T-helper 1 cell treated with Interleukin-12 subunit alpha and Interleukin-12 subunit beta and Interleukin-4 antibody, amounts not matched to agents 30 ng/mL and 1 ng/mL, for 36 hours (primary cell): ENCODE measurements around the gene PCDHGA10. TPM values are rescaled to one million over a fixed set of nuclear protein-coding genes. Genes with fewer than 3 reads are reported as not detected.
"Not testable (repeated sequence)": the region's sequence is repeated elsewhere in the genome, so short reads cannot be mapped to it uniquely, and the experiment has no call there.

Experiments used
- intact Hi-C: fragments of 100-400 bp; cut with micrococcal nuclease; formaldehyde crosslinking; loops from one replicate; pipeline ENCODE4 v1.15.1; 2024
- total RNA-seq: library from RNA; stranded (reverse); gene quantifications from 2 replicates; pipeline ENCODE4 v1.2.3, GENCODE V29; 2022

Gene PCDHGA10
- total RNA-seq, result 0.20 and 0.27 TPM in 2 replicates

DNA sequence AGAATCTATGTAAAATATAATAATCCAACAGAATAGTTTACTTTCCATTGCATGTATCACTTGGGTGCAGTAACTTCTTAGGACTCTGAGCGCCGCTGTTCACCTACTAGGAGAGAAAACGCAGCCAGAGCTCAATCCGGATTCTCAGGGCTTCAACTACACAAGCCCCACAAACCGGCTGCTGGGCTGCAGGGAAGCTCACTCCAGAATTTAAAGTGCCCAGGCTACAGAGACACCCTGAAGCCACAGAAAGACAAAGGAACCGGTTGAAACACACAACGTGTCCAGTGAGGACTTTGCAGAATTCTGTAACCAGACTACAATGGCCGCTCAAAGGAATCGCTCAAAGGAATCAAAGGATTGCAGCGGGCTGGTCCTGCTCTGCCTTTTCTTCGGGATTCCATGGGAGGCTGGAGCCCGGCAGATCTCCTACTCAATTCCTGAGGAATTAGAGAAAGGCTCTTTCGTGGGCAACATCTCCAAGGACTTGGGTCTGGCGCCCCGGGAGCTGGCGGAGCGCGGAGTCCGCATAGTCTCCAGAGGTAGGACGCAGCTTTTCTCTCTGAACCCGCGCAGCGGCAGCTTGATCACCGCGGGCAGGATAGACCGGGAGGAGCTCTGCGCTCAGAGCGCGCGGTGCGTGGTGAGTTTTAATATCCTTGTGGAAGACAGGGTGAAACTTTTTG, at the start of gene PCDHGA10:
Gene PCDHGA10, plus strand, starts transcription at position 134 of the 686 bp plus-strand sequence. Its CDS starts 189 bp downstream, at position 323.
- intact Hi-C loops, result loop anchor here (1.0 to 5.0 kb wide), 4 partner anchors 51 to 151 kb away; partner anchors contain the start of gene PCDHGA5

- intact Hi-C loops, result loop anchor here (5.0 to 10.0 kb wide), 6 partner anchors 33 to 539 kb away; partner anchors contain the start of genes PCDHA11, PCDHA5, PCDHA6 and PCDHB10
Observed at GRCh38 chr5:141363952-141364660, 48.7 kb upstream of the PCDHGA10 start, which contains the start of gene PCDHGA5. PCDHGA5 (plus strand) TSS chr5:141364162; CDS start chr5:141364331, 169 bp downstream.

GRCh38 chr5:141366016-141366896, 46.5 kb upstream of the PCDHGA10 start:
- intact Hi-C loops, result loop anchor here (10.0 kb wide), 4 partner anchors 131 to 541 kb away; partner anchors contain the start of genes PCDHA11, PCDHA5, PCDHA6 and PCDHB10

GRCh38 chr5:141369994-141370848, 42.6 kb upstream of the PCDHGA10 start, which contains the start of gene PCDHGB3:
PCDHGB3 (plus strand) TSS chr5:141370242; CDS start chr5:141370395, 153 bp downstream.
- intact Hi-C loops, result loop anchor here (5.0 to 10.0 kb wide), 5 partner anchors 43 to 545 kb away; partner anchors contain the start of genes PCDHA11, PCDHA5, PCDHA6 and PCDHB10

DNA sequence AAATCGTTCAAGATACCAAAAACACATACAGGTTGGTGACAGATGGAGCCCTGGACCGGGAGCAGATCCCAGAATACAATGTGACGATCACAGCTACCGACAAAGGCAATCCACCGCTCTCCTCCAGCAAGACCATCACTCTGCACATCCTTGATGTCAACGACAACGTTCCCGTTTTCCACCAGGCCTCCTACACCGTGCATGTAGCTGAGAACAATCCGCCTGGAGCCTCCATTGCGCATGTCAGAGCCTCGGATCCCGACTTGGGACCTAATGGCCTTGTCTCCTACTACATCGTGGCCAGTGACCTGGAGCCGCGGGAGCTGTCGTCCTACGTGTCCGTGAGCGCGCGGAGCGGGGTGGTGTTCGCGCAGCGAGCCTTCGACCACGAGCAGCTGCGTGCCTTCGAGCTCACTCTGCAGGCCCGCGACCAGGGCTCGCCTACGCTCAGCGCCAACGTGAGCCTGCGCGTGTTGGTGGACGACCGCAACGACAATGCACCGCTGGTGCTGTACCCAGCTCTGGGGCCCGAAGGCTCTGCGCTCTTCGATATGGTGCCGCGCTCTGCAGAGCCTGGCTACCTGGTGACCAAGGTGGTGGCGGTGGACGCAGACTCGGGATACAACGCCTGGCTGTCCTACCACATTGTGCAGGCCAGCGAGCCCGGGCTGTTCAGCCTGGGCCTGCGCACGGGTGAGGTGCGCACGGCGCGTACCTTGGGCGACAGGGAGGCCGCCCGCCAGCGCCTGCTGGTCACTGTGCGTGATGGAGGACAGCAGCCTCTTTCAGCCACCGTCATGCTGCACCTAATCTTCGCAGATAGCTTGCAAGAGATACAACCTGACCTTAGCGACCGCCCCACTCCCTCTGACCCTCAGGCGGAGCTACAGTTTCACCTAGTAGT, 41.0 kb upstream of the PCDHGA10 start:
- intact Hi-C loops, result loop anchor here (5.0 kb wide), 1 partner anchor 45 kb away; no protein-coding TSS in a partner anchor

DNA sequence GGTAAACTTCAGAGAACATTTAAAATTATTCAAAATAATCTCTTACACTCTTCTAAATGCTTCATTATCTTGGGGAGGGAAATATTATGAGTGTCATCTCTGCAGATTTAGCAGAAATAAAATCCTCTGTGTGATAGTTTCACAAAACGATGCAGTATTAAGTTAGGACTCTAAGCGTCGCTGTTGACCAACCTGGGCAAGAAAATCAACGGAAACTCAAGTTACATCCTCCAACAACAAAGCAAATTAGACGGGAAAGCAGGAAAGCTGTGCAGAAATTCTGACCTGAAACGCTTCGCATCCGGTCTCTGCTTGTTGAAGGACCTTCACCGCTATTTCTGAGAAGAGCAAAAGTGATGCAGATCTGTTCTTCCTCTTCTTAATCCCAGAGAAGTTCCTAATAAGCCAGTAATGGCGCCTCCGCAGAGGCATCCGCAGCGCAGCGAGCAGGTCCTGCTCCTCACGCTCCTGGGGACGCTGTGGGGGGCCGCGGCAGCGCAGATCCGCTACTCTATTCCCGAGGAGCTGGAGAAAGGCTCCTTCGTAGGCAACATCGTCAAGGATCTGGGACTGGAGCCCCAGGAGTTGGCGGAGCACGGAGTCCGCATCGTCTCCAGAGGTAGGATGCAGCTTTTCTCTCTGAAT, 39.0 kb upstream of the PCDHGA10 start, which contains the start of gene PCDHGA6:
Gene PCDHGA6, plus strand, starts transcription at position 219 of the 645 bp plus-strand sequence. Its CDS starts 193 bp downstream, at position 412.
- intact Hi-C loops, result loop anchor here (5.0 kb wide), 1 partner anchor 46 kb away; no protein-coding TSS in a partner anchor

GRCh38 chr5:141374627-141375026, 38.2 kb upstream of the PCDHGA10 start:
- intact Hi-C loops, result loop anchor here (5.0 kb wide), 1 partner anchor 47 kb away; no protein-coding TSS in a partner anchor

DNA sequence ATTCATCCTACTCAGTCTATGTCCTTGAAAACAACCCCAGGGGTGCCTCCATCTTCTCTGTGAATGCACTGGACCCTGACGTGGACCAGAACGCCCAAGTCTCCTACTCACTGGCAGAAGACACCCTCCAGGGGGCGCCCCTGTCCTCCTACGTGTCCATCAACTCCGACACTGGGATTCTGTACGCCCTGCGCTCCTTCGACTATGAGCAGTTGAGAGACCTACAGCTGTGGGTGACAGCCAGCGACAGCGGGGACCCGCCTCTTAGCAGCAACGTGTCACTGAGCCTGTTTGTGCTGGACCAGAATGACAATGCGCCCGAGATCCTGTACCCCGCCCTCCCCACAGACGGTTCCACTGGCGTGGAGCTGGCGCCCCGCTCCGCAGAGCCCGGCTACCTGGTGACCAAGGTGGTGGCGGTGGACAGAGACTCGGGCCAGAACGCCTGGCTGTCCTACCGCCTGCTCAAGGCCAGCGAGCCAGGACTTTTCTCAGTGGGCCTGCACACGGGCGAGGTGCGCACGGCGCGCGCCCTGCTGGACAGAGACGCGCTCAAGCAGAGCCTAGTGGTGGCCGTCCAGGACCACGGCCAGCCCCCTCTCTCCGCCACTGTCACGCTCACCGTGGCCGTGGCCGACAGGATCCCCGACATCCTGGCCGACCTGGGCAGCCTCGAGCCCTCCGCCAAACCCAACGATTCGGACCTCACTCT, 37.2 kb upstream of the PCDHGA10 start:
- intact Hi-C loops, result not testable (repeated sequence)

GRCh38 chr5:141382469-141383294, 30.1 kb upstream of the PCDHGA10 start, which contains the start of gene PCDHGA7:
PCDHGA7 (plus strand) TSS chr5:141382742; CDS start chr5:141382900, 158 bp downstream.
- intact Hi-C loops, result no loop called here

GRCh38 chr5:141383345-141383744, 29.4 kb upstream of the PCDHGA10 start:
- intact Hi-C loops, result no loop called here

- intact Hi-C loops, result no loop called here
Observed at GRCh38 chr5:141384471-141385267, 28.1 kb upstream of the PCDHGA10 start.

GRCh38 chr5:141387557-141388311, 25.1 kb upstream of the PCDHGA10 start, which contains the start of gene PCDHGB4:
PCDHGB4 (plus strand) TSS chr5:141387698; CDS start chr5:141387885, 187 bp downstream.
- intact Hi-C loops, result not testable (repeated sequence)

DNA sequence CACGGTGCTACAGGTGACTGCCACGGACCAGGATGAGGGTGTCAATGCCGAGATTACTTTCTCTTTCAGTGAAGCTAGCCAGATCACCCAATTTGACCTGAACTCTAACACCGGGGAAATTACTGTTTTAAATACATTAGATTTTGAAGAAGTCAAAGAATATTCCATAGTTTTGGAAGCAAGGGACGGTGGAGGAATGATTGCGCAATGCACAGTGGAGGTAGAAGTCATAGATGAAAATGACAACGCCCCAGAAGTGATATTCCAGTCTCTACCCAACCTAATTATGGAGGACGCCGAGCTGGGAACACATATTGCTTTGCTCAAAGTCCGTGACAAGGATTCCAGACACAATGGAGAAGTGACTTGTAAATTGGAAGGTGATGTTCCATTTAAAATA, 24.1 kb upstream of the PCDHGA10 start:
- intact Hi-C loops, result no loop called here

- intact Hi-C loops, result no loop called here
Observed at GRCh38 chr5:141389153-141390042, 23.4 kb upstream of the PCDHGA10 start.
